ENCODE measurements around the gene INTS11.

Gene INTS11

DNA sequence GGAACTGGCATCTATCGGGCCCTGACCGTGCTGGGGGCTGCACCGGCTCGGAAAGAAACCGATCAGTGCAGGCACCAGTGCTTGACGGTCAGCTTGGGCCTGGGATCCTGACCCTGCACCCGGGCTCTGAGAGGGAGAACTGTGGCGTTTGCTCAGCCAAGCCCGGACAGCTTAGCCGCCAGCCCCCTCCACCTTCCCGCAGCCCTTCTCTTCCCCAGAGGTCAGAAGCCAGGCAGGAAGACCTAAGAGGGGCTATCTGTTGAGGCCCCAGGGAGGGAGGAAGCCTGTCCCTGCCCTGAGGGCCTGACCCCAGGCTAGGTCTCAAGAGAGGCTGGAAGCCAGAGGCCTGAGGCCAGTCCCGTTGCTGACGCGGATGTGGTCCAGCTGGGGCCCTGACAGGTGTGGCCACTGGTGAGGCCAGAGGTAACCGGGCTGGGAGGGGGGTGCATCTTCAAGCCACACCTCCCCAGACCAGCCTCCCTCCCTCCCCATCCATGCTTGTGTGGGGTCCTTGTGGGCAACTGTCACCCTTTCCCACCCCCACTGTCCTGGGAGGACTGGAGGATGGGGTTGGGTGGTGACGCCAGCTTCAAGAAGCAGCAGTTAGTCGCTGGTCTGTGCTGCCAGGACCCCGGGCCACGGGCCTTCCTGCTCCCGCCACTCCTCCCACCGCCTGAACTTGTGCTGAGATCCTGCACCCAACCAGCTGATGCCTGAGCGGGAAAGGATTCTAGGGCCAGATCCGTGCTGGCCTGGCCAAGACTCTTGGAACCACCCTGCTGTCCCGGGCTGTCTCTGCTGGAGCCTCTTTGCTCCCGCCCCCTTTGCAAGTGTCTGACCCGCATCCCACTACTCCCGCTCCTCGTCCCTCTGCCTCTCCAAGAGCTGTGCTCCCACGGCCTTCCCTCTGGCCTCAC, 27.3 kb upstream of the INTS11 start:
- 51% methylated on average over 29 of the region's 29 CpGs for WGBS
- Histone ChIP-seq H3K27me3 (ENCODE audit: control insufficient read depth in 1 of 2, insufficient read depth in 1 of 2, low read length in 2 of 2) (no peaks in the 10 kb centered on the region), H2BK15ac (ENCODE audit: low read depth, poor library complexity, severe bottlenecking) (no peak overlapping the region), H4K91ac (ENCODE audit: low read length) (peak overlapping the region; percentile 28), H3K9me3 (ENCODE audit: control insufficient read depth, low read length) (no peaks in the 10 kb centered on the region), H3K14ac (ENCODE audit: low read length in 2 of 2) (no peak overlapping the region), H3K36me3 (ENCODE audit: control insufficient read depth in 1 of 2, insufficient read depth in 2 of 2, low read depth in 1 of 2, low read length in 2 of 2) (peaks cover 32 to 42% of the 10 kb centered on the region in 2 experiments), H3K23ac (ENCODE audit: low read length in 2 of 2) (peak overlapping the region in 1 of 2 experiments; percentile 34), H2AFZ (ENCODE audit: low read depth, low read length) (no peak overlapping the region), H2AK5ac (ENCODE audit: low read length, severe bottlenecking) (no peak overlapping the region), H3K27ac (ENCODE audit: low read length, poor library complexity, severe bottlenecking) (no peak overlapping the region), H2BK120ac (ENCODE audit: low read depth, low read length) (no peak overlapping the region), H3K79me1 (replicated peaks; ENCODE audit: low read length, poor library complexity, severe bottlenecking) (peaks cover 3% of the 10 kb centered on the region), H3K18ac (ENCODE audit: low read depth in 1 of 2, low read length in 2 of 2) (no peak overlapping the region), H3K9ac (ENCODE audit: low read length) (peak overlapping the region; percentile 53), H2BK5ac (ENCODE audit: low read depth, low read length, poor library complexity, severe bottlenecking) (no peak overlapping the region), H4K8ac (ENCODE audit: low read length) (peak overlapping the region; percentile 1), H3K4me3 (ENCODE audit: insufficient read depth in 1 of 2, low read depth in 1 of 2, low read length in 2 of 2) (peak overlapping the region in 1 of 2 experiments; percentile 55), H3K4me1 (ENCODE audit: control insufficient read depth, insufficient read depth, low read depth, low read length) (peaks cover 72% of the 10 kb centered on the region), H2BK12ac (ENCODE audit: low read length in 2 of 2) (no peak overlapping the region), H3K4me2 (ENCODE audit: low read length, poor library complexity, severe bottlenecking) (no peak overlapping the region), H3K4ac (ENCODE audit: low read depth in 1 of 2, low read length in 2 of 2) (no peak overlapping the region)
- DNase-seq = peak; percentile 54

DNA sequence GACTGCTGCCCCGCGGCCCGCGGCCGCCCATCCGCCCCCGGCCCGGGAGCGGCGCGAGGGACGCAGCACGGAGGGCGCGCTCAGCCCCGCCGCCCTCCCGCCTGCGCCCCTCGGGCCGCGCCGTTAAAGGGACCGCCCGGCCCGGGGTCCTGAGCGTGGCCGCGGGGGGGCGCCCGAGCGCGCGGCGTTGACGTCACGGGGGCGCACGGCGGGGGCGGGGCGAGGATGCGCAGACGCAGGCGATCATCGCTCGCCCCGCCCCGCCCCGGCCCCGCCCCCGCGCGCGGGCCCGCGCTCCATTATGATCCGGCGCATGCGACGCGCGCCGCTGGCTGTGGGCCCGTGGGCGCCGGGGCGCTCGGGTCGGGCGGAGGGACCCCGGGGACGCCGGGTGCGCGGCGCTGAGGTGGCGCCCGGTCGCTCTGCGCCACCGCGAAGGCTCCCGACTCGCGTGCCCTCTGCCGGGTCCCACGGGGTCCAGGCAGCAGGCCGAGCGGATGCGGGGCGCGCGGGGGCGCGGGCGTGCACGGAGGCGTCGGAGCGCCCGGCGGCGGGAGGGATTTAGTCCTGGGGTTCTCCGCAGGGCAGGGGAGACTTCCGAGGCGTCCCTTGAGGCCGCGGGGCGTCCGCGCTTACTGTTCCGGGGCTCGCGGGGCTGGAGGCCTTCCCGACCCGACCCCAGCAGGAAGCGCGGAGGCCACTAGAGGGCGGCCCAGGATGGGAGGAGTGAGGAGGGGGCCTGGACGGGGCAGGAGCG, 25.0 kb upstream of the INTS11 start, which contains the start of gene DVL1:
TSS of gene DVL1 (minus strand) at position 163 of the 757 bp plus-strand sequence. CDS start 353 bp downstream, outside the sequence.
- Histone ChIP-seq H3K79me1 (replicated peaks; ENCODE audit: low read length, poor library complexity, severe bottlenecking) (peaks cover 6% of the 10 kb centered on the region), H2BK12ac (ENCODE audit: low read length in 2 of 2) (peak within 1 kb of the TSS in 1 of 2 experiments; percentile 76), H2AK5ac (ENCODE audit: low read length, severe bottlenecking) (no peak within 1 kb of the TSS), H3K9me3 (ENCODE audit: control insufficient read depth, low read length) (no peaks in the 10 kb centered on the region), H3K27me3 (ENCODE audit: control insufficient read depth in 1 of 2, insufficient read depth in 1 of 2, low read length in 2 of 2) (no peaks in the 10 kb centered on the region), H2BK120ac (ENCODE audit: low read depth, low read length) (peak within 1 kb of the TSS; percentile 92), H3K36me3 (ENCODE audit: control insufficient read depth in 1 of 2, insufficient read depth in 2 of 2, low read depth in 1 of 2, low read length in 2 of 2) (peaks cover 29 to 41% of the 10 kb centered on the region in 2 experiments), H3K18ac (ENCODE audit: low read depth in 1 of 2, low read length in 2 of 2) (peak within 1 kb of the TSS; percentile 87 to 97), H2AFZ (ENCODE audit: low read depth, low read length) (peak within 1 kb of the TSS; percentile 57), H3K23ac (ENCODE audit: low read length in 2 of 2) (peak within 1 kb of the TSS in 1 of 2 experiments; percentile 97), H3K9ac (ENCODE audit: low read length) (peak within 1 kb of the TSS; percentile 89), H3K4me2 (ENCODE audit: low read length, poor library complexity, severe bottlenecking) (peak within 1 kb of the TSS; percentile 96), H4K8ac (ENCODE audit: low read length) (peak within 1 kb of the TSS; percentile 85), H3K27ac (ENCODE audit: low read length, poor library complexity, severe bottlenecking) (peak within 1 kb of the TSS; percentile 75), H3K14ac (ENCODE audit: low read length in 2 of 2) (peak within 1 kb of the TSS; percentile 18 to 99), H3K4me1 (ENCODE audit: control insufficient read depth, insufficient read depth, low read depth, low read length) (peaks cover 74% of the 10 kb centered on the region), H2BK15ac (ENCODE audit: low read depth, poor library complexity, severe bottlenecking) (peak within 1 kb of the TSS; percentile 20), H3K4me3 (ENCODE audit: insufficient read depth in 1 of 2, low read depth in 1 of 2, low read length in 2 of 2) (peak within 1 kb of the TSS; percentile 84 to 91), H3K4ac (ENCODE audit: low read depth in 1 of 2, low read length in 2 of 2) (peak within 1 kb of the TSS; percentile 82 to 91), H2BK5ac (ENCODE audit: low read depth, low read length, poor library complexity, severe bottlenecking) (peak within 1 kb of the TSS; percentile 53), H4K91ac (ENCODE audit: low read length) (peak within 1 kb of the TSS; percentile 91)
- 1% methylated on average over 55 of the region's 122 CpGs for WGBS
- peak; percentile 61 for DNase-seq

DNA sequence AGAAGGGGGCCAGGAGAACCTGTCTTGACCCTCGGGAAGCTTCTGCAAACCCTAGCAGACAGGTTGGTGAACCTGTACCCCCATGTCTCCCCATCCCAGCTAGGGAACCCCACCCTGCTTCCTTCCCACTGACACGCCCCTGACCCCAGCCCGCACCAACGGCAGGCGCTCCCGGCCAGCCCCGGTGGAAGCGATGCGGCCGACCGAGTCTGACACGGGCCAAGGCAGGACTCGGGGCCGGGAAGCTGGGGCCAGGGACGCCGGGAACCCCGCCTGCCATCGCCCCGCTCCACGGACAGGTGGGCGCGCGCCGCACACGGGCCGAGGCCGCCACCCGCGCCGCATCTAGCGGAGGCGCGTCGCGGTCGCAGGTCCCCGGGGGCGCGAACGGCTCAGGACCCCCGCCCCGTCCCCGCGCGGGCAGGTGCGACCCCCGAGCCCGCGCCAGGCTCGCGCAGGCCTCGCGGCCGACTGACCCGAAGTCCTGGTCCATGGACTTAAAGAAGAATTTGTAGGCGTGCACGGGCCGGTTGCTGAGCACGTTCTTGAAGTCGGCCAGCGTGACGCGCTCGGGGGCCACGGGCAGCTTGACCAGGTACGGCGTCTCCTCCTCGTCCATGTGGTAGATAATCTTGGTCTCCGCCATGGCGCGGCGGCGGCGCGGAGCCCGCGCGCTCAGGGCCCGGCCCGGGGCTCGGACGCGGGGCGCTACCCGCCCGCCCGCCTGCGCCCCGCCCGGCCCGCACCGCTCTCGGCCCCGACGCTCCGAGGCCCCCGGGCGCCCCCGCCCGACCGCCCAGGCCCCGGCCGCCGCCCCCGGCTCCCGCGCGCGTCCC, 24.2 kb upstream of the INTS11 start:
- no peak overlapping the region for H2AK5ac ChIP-seq (ENCODE audit: low read length, severe bottlenecking)
- peak overlapping the region in 1 of 2 experiments; percentile 97 for H3K23ac ChIP-seq (ENCODE audit: low read length in 2 of 2)
- peaks cover 21 to 39% of the 10 kb centered on the region in 2 experiments for H3K36me3 ChIP-seq (ENCODE audit: control insufficient read depth in 1 of 2, insufficient read depth in 2 of 2, low read depth in 1 of 2, low read length in 2 of 2)
- WGBS = under 1% methylated on average over 85 of the region's 109 CpGs
- peak overlapping the region; percentile 42 for H4K8ac ChIP-seq (ENCODE audit: low read length)
- H3K4me3 ChIP-seq (ENCODE audit: insufficient read depth in 1 of 2, low read depth in 1 of 2, low read length in 2 of 2) = peak overlapping the region; percentile 84 to 91
- H2BK15ac ChIP-seq (ENCODE audit: low read depth, poor library complexity, severe bottlenecking) = peak overlapping the region; percentile 20
- peak overlapping the region; percentile 75 for H3K27ac ChIP-seq (ENCODE audit: low read length, poor library complexity, severe bottlenecking)
- H3K79me1 ChIP-seq (replicated peaks; ENCODE audit: low read length, poor library complexity, severe bottlenecking) = peaks cover 6% of the 10 kb centered on the region
- H2AFZ ChIP-seq (ENCODE audit: low read depth, low read length) = peak overlapping the region; percentile 57
- peak overlapping the region; percentile 67 to 93 for H3K18ac ChIP-seq (ENCODE audit: low read depth in 1 of 2, low read length in 2 of 2)
- peak overlapping the region; percentile 40 for H4K91ac ChIP-seq (ENCODE audit: low read length)
- H3K4me1 ChIP-seq (ENCODE audit: control insufficient read depth, insufficient read depth, low read depth, low read length) = peaks cover 74% of the 10 kb centered on the region
- DNase-seq = peak; percentile 43
- peak overlapping the region; percentile 74 for H2BK120ac ChIP-seq (ENCODE audit: low read depth, low read length)
- H3K4me2 ChIP-seq (ENCODE audit: low read length, poor library complexity, severe bottlenecking) = peak overlapping the region; percentile 96
- no peak overlapping the region for H2BK5ac ChIP-seq (ENCODE audit: low read depth, low read length, poor library complexity, severe bottlenecking)
- H3K9ac ChIP-seq (ENCODE audit: low read length) = peak overlapping the region; percentile 89
- H3K14ac ChIP-seq (ENCODE audit: low read length in 2 of 2) = peak overlapping the region; percentile 18 to 99
- H3K9me3 ChIP-seq (ENCODE audit: control insufficient read depth, low read length) = no peaks in the 10 kb centered on the region
- H3K27me3 ChIP-seq (ENCODE audit: control insufficient read depth in 1 of 2, insufficient read depth in 1 of 2, low read length in 2 of 2) = no peaks in the 10 kb centered on the region
- peak overlapping the region; percentile 25 to 91 for H3K4ac ChIP-seq (ENCODE audit: low read depth in 1 of 2, low read length in 2 of 2)
- H2BK12ac ChIP-seq (ENCODE audit: low read length in 2 of 2) = peak overlapping the region in 1 of 2 experiments; percentile 76
